HG02943 (cell line): ENCODE measurements around the gene ATRNL1.
"Not testable (repeated sequence)": the region's sequence is repeated elsewhere in the genome, so short reads cannot be mapped to it uniquely, and the experiment has no call there.

ENCODE experiments used
- ATAC-seq: cut with Tn5 transposase; IDR thresholded peaks from one replicate; pipeline ENCODE4 v1.9.1; 2021; ENCODE audit warnings: mild to moderate bottlenecking, low read depth, moderate library complexity; ENCODE audit not compliant: unreplicated experiment

The ATRNL1 gene

DNA sequence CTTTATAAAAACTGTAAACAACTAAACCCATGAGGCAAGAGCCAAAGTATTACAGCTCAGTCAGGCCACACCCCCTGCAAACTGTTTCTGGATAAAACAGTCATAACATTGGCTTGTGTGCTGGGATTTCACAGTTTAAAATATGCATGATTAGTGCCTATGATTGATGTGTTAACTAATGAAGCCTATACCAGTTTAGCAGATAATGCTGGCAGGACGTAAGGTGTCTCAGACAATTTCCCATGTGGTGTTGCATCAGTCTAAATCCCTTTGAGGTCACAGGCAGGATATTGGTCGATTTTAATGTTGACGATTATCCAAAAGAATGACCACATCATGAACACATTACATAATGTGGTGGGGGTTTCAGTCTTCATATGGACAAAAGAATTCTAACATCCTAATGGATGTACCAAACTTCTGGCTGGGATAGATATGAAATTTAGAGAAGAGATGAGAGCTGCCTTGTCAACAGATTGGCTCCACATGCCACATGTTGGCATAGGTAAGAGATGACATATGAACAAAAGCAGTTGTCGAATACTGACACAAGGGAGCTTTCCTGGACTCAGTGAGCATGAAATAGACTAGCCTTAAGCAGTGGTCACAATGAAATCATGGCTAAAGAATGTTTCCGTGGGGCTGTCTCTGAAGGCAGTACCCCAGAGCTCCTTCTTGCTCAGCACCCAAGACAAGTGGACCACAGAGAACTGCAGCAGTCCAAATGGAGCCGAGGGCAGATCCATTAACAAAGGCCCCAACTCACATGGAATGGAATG is 734.3 kb downstream of the ATRNL1 start:
- ATAC-seq = no peak

DNA sequence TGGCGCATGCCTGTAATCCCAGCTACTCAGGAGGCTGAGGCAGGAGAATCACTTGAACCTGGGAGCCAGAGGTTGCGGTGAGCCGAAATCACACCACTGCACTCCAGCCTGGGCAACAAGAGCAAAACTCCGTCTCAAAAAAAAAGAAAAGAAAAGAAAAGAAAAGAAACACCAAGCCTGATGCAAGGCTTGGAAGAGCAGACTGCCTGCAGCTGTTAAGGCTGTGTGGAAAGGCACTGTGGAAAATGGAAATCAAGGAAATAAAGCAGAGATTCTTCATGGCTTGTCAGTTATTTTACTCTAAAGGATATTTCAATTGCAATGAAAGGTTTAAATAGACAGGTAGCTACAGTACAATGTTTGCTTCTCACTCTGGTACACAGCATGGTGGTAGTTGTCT is 735.0 kb downstream of the ATRNL1 start:
- ATAC-seq = not testable (repeated sequence)

DNA sequence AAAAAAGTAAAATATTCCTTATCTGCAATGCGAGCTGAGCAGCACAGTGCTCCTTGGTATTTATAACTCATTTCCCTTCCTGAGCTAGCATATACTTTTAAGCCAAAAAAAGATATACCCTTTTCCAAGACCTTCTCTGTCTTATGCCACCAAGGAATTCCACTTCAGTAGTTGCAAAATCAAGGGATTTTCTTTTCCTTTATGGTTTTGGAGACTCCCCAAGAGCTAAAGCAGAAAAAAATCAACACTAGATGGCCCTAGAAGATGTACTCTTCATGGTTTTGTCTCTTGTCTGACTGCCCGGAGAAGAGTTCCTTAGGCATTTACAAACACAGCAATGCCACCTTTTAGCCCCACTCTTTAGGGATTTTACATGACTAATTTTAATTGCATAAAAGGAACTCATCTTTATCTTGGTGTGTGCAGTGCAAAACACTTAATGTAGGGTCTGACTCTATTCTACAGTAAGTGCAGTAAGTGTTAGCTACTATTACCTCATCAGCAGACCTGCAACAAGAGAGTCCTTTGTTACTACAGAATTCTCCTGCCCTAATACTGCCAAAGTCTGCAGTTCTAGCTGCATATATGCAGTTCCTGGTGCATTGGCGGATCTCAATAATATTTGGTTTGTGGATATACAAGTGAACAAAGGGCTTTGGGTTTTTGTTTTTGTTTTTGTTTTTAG is 736.5 kb downstream of the ATRNL1 start:
- ATAC-seq = no peak

DNA sequence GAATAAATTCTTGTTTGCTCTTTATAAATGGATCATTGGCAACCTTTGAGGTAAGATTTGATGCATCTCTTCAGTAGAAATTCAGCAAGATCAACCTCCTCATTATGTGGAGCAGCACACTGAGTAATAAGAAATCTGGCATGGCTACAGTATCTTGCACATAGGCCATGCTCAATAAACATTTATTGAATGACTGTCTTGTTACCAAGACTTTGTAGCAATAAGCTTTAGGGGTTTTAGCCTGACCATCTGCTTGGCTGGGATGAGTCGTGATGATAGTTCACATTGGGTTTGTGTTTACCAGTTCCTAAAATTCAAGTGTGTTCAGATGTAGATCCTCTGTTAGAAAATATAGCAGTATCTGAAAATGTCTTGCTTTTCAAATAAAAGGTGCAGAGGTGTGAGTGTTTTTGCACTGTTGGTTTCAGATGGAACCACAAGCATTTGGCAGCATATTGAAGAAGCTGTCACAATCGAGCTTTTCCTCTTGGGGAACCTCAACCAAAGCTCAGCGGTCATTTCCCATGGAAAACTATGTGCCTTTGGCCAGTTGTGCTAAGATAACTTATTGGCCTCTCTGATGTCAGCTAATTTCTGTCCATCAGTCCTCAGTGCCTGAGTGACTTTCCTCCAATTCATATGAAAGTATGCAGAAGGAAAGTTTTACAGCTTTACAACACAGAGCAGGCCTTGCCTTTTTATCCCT is 737.3 kb downstream of the ATRNL1 start:
- no peak for ATAC-seq

DNA sequence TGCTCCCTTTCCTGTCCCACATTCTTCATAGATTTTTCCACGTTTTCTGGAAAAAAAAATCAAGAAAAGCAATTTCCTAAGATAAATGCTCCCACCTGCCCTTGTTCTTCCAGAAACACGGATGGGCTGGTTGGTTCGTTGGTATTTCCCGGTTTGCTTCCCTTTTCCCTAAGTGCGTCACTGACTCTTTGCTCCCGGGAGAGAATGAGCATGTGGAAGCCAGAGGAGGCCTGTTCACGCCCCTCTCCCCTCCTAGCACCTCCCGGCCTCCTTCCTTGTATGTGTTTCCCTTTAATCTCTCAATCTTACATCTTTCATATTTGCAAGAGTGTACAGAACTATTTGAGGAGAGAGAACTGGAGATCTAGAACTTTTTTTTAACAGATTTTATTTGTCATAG is 737.9 kb downstream of the ATRNL1 start:
- ATAC-seq = no peak

DNA sequence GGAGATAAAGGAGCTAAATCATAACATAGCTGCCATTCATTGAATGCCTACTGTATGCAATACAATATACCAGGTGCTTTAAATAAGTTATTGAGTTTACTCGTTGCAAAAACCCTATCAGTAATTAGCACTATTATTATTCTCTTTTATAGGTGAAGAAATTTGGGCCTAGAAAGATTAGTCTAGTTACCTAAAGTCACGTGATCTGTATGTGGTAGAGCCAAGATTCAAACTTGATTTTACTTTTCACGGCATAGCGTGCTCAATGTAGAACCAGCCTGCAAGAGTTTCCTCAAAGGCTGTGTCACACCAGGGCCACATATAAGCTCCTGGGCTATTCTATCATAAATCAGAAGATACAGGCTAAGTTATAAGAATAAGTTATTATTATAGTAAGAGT is 740.0 kb downstream of the ATRNL1 start:
- no peak for ATAC-seq

DNA sequence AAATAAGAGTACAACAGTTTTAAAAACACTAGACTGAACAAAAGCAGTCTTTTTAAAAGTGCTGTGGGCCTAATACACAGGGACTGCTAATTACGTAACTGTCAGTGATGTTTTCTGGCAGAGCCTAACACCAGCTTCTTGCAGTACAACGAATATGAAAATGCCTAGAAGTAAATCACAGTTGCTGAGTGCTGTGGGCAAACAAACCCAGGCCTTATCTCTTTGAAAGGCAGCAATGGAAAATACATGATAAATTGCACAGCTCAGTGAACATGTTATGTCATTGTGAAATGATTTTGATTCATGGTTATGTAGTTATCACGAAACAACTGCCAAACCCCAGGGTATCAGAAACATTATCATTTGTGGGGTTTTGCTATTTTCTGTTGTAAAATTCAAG is 751.4 kb downstream of the ATRNL1 start:
- no peak for ATAC-seq

DNA sequence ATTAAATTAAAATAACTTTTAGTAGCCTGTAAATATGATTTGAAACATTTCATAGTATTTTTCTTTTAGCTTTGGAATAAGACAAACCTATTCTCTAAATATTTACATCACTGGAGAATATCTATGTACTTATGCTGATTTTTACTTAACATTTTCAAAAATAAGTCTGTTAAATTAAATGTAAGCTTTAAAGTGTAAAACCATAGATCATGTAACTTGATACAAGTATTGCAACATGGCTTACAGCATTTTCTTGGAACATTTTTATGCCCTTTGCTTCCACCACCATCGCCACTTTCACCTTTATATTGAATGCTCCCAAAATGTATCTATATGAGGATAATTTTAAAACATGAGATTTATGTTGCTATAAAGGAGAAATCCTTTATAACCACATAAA is 752.8 kb downstream of the ATRNL1 start:
- ATAC-seq = no peak

DNA sequence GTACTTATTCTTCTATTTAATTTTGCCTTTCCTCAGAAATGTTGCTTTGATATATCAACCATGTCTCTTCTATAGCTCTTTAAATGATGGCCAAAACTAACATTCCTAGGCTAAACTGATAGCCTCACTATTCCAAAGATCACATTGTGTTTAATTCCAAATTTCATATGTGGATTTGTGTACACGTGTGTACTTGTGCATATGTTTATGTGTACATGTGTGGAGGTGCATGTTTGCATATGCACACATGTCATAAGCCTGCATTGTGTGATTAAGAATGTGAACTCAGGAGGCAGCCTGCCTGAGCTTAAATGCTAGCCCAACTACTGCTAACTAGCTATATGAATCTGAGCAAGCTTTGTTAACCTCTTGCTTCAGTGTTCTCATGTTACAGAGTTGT is 753.4 kb downstream of the ATRNL1 start:
- no peak for ATAC-seq

DNA sequence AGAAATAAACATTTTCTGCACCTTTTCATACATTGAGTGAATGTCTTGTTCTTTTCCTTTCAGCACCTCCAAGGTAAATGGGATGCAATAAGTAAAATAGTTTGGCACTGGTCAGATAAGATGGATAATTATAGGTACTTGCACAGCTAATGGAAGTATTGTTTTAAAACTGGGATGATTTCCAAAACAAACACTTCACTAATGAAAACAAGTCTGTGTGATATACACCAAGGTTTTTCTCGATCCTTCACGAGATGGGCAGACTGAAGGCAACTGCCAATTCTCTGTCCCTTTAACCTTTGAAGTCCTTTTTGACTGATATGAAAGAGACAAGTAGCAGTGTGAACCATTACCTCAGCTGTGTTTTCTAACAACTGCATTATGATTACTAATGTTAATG is 756.0 kb downstream of the ATRNL1 start:
- no peak for ATAC-seq

DNA sequence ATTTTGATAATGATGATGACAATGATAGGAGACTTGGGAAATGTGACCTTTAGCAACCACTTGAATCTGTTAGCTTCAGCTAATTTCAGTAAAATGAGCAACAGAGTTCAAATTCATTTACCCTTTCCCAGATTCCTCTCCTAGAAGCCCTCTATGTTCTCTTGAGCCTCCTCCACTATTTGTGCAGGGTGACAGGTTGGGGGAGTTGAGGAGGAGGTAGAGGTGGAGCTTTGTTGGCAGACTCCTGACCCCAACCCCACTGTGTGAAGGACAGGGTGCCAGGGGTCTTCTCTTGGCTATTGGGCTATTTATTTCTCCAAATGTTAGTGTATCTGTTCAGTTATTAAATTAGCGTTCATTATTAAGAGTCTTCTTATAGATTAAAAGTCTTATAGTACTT is 757.5 kb downstream of the ATRNL1 start:
- ATAC-seq = no peak

DNA sequence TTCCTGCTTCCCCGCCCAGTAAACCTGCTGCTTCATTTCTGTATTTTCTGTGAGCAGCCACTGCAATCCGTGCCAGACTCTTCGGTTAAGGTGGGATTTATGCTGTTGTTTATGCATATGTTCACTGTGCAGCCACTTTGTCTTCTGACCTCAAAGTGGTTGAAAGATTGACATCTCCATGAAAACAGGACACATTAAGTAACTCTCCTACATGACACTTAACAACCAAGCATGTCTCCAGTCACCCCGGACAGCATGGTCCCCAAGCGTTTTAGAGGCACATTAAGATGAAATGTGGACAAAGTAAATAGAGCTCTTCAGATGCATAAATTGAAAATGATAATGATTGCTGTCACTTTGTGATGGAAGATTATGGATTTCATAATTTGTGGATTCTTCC is 758.5 kb downstream of the ATRNL1 start:
- no peak for ATAC-seq

DNA sequence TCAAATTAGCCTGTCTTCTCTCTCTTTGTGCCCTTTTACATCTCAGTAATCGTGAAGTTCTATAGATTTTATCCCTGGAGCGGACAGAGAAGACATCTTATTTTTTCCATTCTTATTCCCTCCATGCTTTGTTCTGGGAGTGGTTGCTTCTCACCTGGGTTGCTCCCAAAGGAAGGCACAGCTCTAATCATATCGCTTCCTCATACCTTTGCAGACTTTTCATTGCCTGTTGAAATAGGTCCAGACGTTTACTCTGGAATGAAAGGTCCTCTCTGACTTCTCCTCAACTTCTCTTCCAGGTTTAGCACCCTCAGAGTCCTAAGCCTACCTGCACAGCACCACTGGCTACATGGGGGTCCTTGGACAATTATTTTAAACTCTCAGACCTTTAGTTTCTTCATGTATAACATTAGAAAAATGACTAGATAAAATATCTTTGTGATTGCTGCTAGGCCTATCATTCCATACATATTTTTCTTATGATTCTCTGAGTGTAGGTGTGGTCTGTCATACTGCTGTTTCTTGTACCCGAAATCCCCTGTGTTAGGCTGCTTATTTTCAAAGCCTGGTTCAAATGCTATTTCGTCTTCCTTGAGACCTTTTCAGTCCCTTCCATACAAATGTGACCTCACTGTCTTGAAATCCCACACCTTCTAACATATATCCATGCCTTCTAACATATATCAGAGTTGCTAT is 761.7 kb downstream of the ATRNL1 start:
- ATAC-seq = no peak

DNA sequence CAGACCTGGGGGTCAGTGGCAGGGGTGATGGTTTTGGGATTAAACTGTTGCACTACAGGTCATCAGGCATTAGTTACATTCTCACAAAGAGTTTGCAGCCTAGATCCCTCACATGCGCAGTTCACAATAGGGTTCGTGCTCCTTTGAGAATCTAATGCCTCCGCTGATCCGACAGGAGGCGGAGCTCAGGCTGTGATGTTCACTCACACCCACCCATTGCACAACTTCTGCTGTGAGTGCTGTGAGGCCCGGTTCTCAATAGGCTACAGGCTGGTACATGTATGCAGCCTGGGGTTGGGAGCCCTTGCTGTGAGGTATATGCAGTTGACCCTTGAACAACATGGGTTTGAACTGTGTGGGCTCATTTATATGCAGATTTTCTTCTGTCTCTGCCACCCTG is 763.4 kb downstream of the ATRNL1 start:
- no peak for ATAC-seq

DNA sequence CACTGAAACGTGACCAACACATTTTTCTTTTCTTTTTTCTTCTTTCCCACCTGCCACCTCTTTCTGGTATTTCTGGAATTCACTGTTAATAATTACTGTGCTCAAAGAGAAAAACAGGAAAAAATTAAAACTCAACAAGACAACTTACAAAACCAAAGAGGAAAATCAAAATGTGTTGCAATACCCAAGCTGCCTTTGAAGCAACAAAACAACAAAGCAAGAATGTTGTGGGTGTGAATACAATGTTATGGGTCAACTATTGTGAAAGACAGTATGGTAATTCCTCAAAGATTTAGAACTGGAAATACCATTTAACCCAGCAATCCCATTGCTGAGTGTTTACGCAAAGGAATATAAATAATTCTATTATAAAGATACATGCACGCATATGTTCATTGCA is 764.7 kb downstream of the ATRNL1 start:
- ATAC-seq = no peak

DNA sequence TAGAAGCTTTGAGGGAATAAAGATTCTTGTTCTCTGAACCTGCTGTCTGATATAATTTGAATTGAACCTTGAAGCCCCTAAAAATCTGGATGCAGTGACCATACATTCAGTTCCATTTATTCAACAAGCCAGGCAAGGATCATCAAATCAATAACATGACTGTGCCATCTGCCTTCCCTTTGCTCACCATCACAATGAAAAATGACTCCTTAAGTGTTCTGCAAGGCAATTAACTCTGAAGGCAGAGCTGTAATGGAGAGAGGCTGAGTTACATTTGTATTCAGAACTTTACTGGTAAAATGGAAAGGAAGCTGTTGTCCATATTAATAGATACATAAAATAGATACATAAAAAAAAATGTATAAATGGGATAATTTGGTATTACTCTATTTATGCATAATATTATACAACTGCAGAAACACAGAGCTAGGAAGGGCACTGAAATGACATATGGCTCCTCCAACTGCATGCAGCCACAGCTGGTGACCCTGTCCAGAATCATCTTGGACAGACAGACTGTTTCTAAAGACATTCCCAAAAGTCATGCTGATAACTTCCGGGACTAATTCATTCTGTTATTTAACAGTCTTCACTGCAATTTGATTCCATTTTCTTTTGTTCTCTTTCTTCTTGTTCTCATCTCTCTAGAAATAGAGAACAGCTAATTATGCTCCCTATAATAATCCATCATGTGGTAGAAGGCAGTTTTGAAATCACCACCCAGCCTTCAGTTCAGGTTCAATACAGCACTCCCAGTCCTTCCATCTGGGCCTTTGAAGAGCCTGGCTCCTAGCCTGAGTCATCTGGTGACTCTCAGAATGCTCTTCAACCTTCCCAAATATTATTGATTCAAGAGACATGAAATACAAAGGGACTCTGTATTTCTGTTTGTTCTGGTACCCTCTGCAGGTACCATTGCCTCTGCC is 767.3 kb downstream of the ATRNL1 start:
- no peak for ATAC-seq

DNA sequence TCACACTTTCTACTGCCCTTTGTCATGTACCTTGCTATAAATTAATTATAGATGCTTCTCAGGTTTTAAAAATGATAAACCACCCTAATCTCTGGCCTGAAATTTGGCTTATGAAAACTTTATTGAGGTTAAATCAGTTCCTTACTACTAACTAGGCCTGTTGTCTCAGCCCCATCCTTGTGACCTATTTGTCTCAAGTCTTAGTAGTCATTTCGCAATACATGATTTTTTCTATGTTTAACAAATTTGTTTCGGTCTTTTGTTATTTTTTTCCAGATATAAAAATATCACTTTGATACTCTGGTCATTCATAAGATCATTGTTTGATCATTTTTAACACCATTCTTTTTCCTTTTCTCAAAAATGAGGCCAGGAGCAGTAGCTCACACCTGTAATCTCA is 768.3 kb downstream of the ATRNL1 start:
- no peak for ATAC-seq

DNA sequence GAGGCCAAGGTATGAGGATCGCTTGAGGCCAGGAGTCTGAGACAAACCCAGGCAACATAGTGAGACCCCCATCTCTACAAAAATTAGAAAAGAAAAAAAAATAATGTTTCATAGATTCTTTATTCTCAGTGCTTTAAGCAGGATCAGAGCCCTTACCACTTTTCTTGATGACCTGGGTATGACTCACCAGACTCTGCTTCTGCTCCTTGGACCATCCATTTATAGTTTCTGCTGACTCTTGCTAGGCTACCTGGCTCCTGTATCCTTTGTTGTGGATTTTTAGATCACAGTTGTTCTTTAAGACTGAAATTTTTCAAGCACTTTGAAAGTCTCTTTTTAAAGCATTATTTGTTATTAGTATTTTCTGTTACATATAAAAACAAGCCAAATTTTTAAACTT is 768.7 kb downstream of the ATRNL1 start:
- no peak for ATAC-seq

DNA sequence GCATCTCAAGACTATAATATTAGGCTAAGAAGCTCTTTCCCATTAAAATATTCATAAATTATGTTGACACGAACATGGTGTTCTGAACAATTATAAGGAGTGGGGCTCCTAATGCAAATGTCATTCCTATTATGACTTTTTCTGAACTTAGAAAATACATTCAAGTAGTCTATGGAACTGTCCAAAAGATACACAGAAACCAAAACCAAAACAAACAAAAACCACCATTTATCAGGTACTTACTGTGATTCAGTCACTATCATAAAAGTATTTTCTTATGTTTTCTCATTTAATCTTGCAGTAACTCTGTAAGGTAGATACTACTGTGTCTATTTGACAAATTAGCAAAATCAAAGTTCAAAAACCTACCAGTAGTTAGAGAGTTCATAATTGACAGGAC is 773.0 kb downstream of the ATRNL1 start:
- no peak for ATAC-seq

DNA sequence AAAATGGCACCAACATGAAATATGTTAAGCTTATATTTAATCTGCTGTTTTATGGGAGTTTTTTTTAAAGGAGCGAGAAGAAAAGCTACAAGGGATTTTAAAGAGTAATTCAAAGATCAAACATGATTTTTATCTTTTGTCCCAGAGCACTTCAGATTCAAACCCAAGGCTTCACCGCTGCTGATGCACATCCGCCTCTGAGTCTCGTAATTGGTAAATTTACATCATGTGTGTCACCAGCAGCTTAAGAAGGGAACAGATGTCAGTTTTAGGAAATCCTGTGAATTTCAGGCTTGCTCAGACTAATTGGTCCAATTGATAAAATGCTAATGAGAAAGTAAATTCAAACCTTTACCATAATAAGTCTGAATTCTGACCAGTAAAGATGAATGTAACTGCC is 773.5 kb downstream of the ATRNL1 start:
- ATAC-seq = no peak
